GM18526 (cell line): ENCODE results near the gene MAMSTR.

Experiments
- POLR2A ChIP-seq: IDR thresholded peaks from 3 replicates; pipeline ENCODE4 v1.6.1; 2011; ENCODE audit not compliant: insufficient read length; ENCODE audit errors: extremely low read depth

MAMSTR gene

DNA sequence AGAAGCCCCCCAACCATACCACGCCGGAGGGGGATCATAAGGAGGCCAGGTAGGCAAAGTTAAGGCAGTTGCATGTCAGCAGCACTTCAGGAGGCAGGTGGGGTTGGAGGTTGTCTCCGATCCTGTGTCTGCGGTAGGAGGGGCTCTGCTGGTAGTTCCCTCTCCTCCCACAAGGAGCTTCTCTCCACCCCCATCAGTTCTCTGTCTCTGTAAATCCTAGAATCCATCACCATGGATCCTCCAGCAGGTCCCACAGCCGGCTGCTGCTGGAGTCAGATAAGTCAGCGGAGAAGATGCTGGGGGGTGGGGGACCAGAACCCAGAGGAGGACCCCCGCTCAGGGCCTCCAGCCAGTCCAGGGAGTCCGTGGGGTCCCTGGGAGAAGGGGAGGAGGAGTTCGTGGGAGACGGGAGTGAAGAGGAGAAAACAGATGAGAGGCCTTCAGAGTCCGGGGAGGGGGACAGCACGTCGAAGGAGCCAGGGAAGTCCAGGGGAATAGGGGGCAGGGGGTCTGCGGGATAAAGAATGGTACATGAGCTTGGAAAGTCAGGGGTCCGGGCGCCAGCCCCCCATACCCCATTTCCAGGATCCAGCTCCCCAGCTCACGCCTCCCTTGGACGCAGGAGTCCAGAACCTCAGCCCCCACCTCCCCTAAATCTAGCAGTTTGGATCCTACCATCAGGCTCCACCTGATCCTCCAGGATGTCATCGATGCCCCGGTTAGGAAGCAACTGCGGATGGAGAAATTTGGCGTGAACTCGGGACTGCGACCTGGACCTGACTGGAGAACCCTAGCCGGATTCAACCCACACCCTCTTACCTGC lies 6.3 kb downstream of the MAMSTR start:
- no peak for TF ChIP-seq POLR2A

- TF ChIP-seq POLR2A, result no peak
These were observed 8.3 kb downstream of the MAMSTR start for GRCh38 chr19:48711106-48711662.

DNA sequence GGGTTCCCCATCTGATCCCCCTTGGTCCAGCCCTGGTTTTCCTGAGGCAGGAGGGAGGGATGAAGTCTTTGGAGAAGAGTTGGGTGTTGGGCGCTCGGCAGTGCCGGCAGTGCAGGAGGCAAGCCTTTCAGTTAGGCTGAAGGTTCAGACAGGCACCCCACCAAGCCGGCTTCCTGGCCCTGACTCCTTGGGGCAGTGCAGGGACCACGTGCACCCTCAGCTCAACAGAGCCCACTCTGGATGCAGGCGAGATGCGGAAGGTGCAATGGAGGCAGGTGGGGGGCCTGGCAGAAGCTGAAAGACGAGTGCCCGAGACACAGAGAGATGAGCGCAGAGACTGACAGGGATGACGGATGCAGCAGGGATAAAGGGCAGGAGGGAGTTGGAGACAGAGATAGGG lies 11.1 kb downstream of the MAMSTR start:
- TF ChIP-seq POLR2A, result no peak

- no peak for TF ChIP-seq POLR2A
These were observed 14.1 kb downstream of the MAMSTR start for GRCh38 chr19:48705431-48705830.

DNA sequence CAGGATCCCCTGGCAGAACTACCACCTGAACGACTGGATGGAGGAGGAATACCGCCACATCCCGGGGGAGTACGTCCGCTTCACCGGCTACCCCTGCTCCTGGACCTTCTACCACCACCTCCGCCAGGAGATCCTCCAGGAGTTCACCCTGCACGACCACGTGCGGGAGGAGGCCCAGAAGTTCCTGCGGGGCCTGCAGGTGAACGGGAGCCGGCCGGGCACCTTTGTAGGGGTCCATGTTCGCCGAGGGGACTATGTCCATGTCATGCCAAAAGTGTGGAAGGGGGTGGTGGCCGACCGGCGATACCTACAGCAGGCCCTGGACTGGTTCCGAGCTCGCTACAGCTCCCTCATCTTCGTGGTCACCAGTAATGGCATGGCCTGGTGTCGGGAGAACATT lies 16.2 kb downstream of the MAMSTR start:
- no peak for TF ChIP-seq POLR2A

DNA sequence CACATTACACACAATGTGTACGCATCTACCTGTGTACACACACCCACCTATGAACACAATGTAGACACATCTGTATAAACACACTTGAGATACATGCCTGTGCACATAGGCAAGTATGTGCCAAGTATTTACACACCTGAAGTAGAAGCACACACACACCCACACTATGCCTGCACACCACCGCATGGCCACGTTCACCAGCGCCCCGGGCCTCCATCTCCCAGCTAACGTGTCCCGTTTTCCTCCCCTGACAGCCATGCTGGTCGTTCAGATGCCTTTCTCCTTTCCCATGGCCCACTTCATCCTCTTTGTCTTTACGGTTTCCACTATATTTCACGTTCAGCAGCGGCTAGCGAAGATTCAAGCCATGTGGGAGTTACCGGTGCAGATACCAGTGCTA lies 16.8 kb downstream of the MAMSTR start:
- TF ChIP-seq POLR2A, result no peak

- TF ChIP-seq POLR2A, result no peak
These were observed 21.5 kb downstream of the MAMSTR start for GRCh38 chr19:48698046-48698445.

DNA sequence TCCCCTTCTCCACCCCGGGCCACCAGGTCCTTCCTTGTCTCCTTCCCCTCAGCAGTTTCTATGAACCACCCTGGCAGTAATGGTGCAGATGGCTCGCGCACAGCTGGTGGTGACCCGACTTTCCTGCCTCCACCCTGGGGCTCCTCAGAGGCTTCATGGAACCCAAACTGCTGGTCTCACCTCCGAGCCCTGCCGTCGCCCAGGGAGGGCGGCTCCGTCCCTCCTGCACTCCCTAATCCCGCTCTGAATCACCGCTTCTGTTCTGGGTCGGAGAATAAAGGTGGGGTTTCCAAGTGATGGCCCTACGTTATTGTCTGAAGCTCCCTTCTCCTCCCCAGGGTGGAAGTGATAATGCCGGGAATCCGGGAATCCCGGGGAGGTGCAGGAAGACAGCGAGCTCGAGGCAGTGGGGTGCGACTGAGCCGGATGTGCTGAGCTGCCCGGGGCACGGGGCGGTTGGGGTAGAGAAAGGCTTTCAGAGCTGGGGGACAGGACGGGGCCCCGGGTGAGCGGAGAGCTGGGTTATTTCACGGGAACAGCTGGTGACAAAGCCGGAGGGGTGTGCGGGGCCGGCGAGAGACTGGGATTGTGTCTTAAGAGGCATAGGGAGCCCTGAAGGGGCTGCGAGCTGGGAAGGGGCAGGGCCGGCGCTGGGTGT lies 23.0 kb downstream of the MAMSTR start:
- no peak for TF ChIP-seq POLR2A

DNA sequence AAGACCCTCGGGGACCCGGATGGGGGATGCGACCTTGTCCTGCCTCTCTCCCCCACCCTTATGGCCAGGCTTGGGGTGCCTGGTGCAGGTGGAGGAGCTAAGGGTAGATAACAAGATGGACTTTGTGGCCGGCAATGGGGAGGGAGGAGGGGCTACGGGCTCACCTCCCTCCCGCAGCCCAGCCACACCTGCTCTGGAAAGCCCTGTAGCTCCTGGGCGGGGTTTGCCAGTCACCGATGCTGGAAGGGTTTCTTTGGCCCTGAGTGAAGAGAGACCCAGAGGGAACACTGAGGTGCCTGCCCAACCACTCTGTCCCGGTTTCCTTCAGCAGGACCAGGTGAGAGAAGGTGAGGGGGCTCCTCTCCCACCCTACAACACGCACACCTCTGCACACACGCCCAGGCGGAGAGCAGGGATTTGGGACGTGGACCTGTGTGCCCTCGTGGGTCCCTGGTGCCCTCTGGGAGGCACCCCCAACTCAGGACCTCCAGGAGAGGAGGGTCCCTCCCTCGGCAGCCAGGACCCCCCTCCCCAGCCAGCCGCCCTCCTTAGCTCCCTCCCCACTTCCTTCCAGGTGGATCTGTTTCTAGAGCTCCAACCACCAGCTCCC lies 23.7 kb downstream of the MAMSTR start, which contains the start of gene FUT2:
Gene FUT2 (plus strand): TSS at position 229 of the 610 bp plus-strand sequence. CDS start 6,986 bp downstream, outside the sequence.
- TF ChIP-seq POLR2A, result no peak

GRCh38 chr19:48689449-48689848 lies 30.1 kb downstream of the MAMSTR start:
- TF ChIP-seq POLR2A, result no peak

GRCh38 chr19:48687776-48688175 lies 31.7 kb downstream of the MAMSTR start:
- TF ChIP-seq POLR2A, result no peak

GRCh38 chr19:48686088-48686487 lies 33.4 kb downstream of the MAMSTR start:
- no peak for TF ChIP-seq POLR2A

DNA sequence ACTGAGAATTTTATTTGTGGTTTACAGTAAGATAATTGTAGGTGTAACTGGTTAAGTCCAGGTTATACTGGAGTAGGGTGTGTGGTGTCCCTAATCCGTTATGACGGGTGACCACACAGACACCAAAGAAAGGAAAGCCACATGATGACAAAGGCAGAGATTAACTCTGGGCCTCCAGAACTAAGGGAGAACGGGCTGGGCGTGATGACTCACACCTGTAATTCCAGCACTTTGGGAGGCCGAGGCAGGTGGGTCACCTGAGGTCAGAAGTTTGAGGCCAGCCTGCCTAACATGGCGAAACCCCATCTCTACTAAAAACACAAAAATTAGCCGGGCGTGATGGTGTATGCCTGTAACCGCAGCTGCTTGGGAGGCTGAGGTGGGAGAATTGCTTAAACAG lies 33.9 kb downstream of the MAMSTR start:
- TF ChIP-seq POLR2A, result no peak

GRCh38 chr19:48683349-48683748 lies 36.2 kb downstream of the MAMSTR start:
- TF ChIP-seq POLR2A, result no peak

- no peak for TF ChIP-seq POLR2A
These were observed 38.4 kb downstream of the MAMSTR start for GRCh38 chr19:48681127-48681470.

GRCh38 chr19:48680436-48681126 lies 38.9 kb downstream of the MAMSTR start:
- TF ChIP-seq POLR2A, result no peak

GRCh38 chr19:48678201-48678600 lies 41.3 kb downstream of the MAMSTR start:
- no peak for TF ChIP-seq POLR2A
